A673 (cell line): ENCODE data around the gene RAB11FIP4. TPM values are rescaled to one million over a fixed set of nuclear protein-coding genes. Genes with fewer than 3 reads are reported as not detected.

Experiments used
- BruUV-seq: library from RNA; stranded (reverse); fragments of 400-500 nt; replicated peaks from 2 replicates; lab custom pipeline; 2021; lab: Mats Ljungman, UMichigan
- CTCF ChIA-PET: fragments of 300-600 bp; sonication (Branson Sonifier 250); formaldehyde crosslinking; loops from one replicate; lab custom pipeline; 2022; ENCODE audit warnings: antibody characterized with exemption; lab: Charles Lee
- POLR2A ChIA-PET: fragments of 300-600 bp; sonication (Branson Sonifier 250); formaldehyde crosslinking; loops from one replicate; lab custom pipeline; 2022; ENCODE audit warnings: antibody characterized with exemption; ENCODE audit not compliant: low non-redundant PET; lab: Charles Lee
- DNase-seq: peaks from one replicate; pipeline ENCODE4 v3.0.0-alpha.2; 2015; ENCODE audit warnings: low spot score
- H3K27ac ChIP-seq: fragments of 200-600 bp; sonication (generic); 2 replicates; pipeline ENCODE4 v1.5.1; 2016; ENCODE audit warnings: mixed run types, low read depth, mild to moderate bottlenecking, mixed read lengths, antibody characterized with exemption, low read length; ENCODE audit not compliant: poor library complexity, severe bottlenecking
- H3K27me3 ChIP-seq: fragments of 200-600 bp; sonication (generic); replicated peaks from 2 replicates; pipeline ENCODE4 v1.6.1; 2017; ENCODE audit warnings: mixed run types, low read depth, mild to moderate bottlenecking, mixed read lengths, antibody characterized with exemption, low read length; ENCODE audit not compliant: insufficient read depth, poor library complexity
- H3K36me3 ChIP-seq: fragments of 200-600 bp; sonication (generic); 2 replicates; pipeline ENCODE4 v1.6.1; 2016; ENCODE audit warnings: mixed run types, mild to moderate bottlenecking, mixed read lengths, antibody characterized with exemption, low read length; ENCODE audit not compliant: insufficient read depth, poor library complexity, severe bottlenecking
- H3K4me1 ChIP-seq: fragments of 200-600 bp; sonication (generic); 2 replicates; pipeline ENCODE4 v1.6.1; 2017; ENCODE audit warnings: mixed run types, mild to moderate bottlenecking, mixed read lengths, antibody characterized with exemption, low read length; ENCODE audit not compliant: insufficient read depth, poor library complexity, severe bottlenecking
- H3K4me3 ChIP-seq: fragments of 200-600 bp; sonication (generic); 2 replicates; pipeline ENCODE4 v1.5.1; 2016; ENCODE audit warnings: low read depth, mixed run types, mild to moderate bottlenecking, mixed read lengths, low read length; ENCODE audit not compliant: poor library complexity, severe bottlenecking
- H3K9me3 ChIP-seq: fragments of 200-600 bp; sonication (generic); 2 replicates; pipeline ENCODE4 v1.6.1; 2016; ENCODE audit warnings: mixed run types, low read depth, mild to moderate bottlenecking, mixed read lengths, antibody characterized with exemption, low read length; ENCODE audit not compliant: poor library complexity, severe bottlenecking
- EZH2 ChIP-seq: fragments of 200-600 bp; sonication (generic); IDR thresholded peaks from 2 replicates; pipeline ENCODE4 v1.6.1; 2017; ENCODE audit warnings: borderline replicate concordance, low read depth, mild to moderate bottlenecking, mixed read lengths, antibody characterized with exemption, low read length; ENCODE audit not compliant: poor library complexity, severe bottlenecking
- intact Hi-C: fragments of 100-400 bp; cut with micrococcal nuclease; formaldehyde crosslinking; loops from one replicate; pipeline ENCODE4 v1.10.0; 2022; ENCODE audit not compliant: unreplicated experiment
- total RNA-seq: library from RNA; stranded (reverse); gene quantifications from 2 replicates; pipeline ENCODE4 v1.2.3, GENCODE V29; 2021
- TF ChIP-seq, protein P1 (sequence below): fragments of 300-800, 200-600 bp; sonication (generic); conservative IDR thresholded peaks from 2 replicates; pipeline ENCODE4 v1.5.1; 2017; ENCODE audit warnings: low read depth, mild to moderate bottlenecking, antibody characterized with exemption, low read length, moderate library complexity, mixed read lengths

Gene RAB11FIP4
- total RNA-seq, 1 experiment from 2014 or later: 2.4 TPM

DNA sequence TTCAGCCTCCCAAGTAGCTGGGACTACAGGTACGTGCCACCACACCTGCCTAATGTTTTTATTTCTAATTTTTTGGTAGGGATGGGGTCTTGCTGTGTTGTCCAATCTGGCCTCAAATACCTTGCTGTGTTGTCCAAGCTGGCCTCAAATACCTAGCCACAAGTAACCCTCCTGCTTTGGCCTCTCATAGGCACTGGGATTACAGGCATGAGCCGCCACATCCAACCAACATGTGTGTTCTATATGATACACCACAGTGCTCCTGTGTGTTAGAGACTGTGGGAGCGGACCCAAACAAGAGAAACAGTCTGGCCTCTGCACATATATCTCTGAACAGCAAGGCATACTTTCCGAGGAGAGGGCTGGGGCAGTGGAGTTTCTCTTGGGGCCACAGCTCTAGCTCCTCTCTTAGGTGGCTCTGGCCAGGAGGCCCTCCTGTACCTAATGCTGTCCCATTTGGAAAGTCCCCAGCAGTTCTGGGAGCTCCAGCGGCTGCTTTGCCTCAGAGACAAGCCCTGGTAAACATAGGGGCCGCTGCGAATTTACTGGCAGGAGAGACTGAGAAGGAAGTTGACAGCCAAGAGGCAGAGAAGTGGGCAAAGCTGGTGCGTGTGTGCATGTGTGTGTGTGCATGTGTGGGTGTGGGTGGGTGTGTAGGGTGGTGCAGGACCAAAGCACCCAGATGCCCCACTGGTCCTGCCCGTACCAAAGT, 95.0 kb downstream of the RAB11FIP4 start:
- H3K4me3 ChIP-seq: no peak overlapping the region
- ChIA-PET POLR2A (no interaction called here), CTCF (no interaction called here)
- no peak for DNase-seq
- intact Hi-C loops: no loop called here
- H3K9me3 ChIP-seq: no peaks in the 10 kb centered on the region
- H3K27me3 ChIP-seq: no peaks in the 10 kb centered on the region
- no peak overlapping the region for H3K27ac ChIP-seq
- TF ChIP-seq, protein P1, sequence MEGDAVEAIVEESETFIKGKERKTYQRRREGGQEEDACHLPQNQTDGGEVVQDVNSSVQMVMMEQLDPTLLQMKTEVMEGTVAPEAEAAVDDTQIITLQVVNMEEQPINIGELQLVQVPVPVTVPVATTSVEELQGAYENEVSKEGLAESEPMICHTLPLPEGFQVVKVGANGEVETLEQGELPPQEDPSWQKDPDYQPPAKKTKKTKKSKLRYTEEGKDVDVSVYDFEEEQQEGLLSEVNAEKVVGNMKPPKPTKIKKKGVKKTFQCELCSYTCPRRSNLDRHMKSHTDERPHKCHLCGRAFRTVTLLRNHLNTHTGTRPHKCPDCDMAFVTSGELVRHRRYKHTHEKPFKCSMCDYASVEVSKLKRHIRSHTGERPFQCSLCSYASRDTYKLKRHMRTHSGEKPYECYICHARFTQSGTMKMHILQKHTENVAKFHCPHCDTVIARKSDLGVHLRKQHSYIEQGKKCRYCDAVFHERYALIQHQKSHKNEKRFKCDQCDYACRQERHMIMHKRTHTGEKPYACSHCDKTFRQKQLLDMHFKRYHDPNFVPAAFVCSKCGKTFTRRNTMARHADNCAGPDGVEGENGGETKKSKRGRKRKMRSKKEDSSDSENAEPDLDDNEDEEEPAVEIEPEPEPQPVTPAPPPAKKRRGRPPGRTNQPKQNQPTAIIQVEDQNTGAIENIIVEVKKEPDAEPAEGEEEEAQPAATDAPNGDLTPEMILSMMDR: no peak
- TF ChIP-seq EZH2: no peak
- BruUV-seq: no TSS peak
- no peaks in the 10 kb centered on the region for H3K36me3 ChIP-seq
- H3K4me1 ChIP-seq: no peaks in the 10 kb centered on the region

DNA sequence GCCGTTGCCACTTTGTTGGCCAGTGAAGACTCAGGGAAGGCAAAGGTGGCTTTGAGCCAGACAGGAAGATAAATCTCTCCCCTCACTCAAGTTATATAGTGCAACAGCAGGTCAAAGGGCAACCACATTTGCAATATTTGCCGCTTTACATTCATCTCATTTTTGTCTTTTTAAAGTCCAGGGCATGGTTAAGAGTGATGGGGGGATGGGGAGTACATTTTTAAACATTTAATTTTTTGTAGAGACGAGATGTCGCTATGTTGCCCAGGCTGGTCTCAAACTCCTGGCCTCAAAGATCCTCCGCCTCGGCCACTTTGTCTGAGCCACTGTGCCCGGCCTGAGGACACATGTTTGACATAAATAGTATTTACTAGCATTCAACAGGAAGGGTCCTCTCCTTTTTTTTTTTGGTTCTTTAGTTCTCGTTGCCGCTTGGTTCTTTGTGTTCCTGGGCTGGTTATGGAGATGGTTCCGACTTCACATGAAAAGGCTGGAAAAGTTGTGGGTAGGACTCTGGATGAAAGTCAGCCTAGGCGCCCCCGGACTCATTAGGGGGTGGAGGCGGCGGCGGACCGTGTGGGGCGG, 95.7 kb downstream of the RAB11FIP4 start:
- Histone ChIP-seq H3K27me3 (no peaks in the 10 kb centered on the region), H3K27ac (no peak overlapping the region), H3K9me3 (no peaks in the 10 kb centered on the region), H3K36me3 (no peaks in the 10 kb centered on the region), H3K4me3 (peak overlapping the region; percentile 46), H3K4me1 (no peaks in the 10 kb centered on the region)
- ChIA-PET CTCF (no interaction called here), POLR2A (interaction anchor here (0.6 kb wide), 1 partner anchor 512 kb away, joined by 11 read pairs; no protein-coding TSS in a partner anchor)
- intact Hi-C loops: no loop called here
- BruUV-seq: no TSS peak
- TF ChIP-seq EZH2: no peak
- DNase-seq: no peak

DNA sequence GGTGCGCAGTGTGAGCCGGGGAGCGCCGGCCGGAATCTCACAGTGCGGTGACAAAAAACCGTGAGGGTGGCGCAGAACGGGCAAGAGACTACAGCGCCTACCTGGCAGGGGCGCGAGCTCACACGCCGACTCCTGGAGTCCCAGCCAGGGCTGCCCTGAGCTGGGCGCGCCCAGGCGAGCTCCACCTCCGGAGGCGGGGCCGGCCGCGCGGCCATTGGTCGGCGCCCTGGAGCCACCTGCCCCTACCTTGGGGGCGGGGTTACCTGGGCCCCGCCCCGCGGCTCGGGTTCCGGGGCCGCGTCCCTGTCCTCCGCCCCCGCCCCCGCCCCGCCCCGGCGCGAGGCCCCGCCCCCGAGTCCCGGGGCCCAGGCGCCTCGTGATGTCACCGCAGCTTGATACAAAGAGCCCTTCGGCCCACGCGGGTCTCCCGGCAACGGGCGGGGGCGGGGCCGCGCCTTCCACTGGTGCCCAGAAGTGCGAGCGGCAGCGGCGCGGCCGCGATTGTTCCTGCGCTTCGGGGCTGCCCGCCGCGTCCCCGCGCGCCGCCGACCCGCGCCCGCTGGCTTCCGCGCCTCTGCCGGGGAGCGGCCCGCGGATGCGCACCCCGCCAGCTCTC, 96.3 kb downstream of the RAB11FIP4 start:
- CTCF ChIA-PET: no interaction called here
- peak; percentile 71 for DNase-seq
- no peaks in the 10 kb centered on the region for H3K9me3 ChIP-seq
- no peak overlapping the region for H3K27ac ChIP-seq
- peak overlapping the region; percentile 46 for H3K4me3 ChIP-seq
- H3K36me3 ChIP-seq: no peaks in the 10 kb centered on the region
- no peaks in the 10 kb centered on the region for H3K4me1 ChIP-seq
- H3K27me3 ChIP-seq: no peaks in the 10 kb centered on the region
- intact Hi-C loops: no loop called here
- POLR2A ChIA-PET: interaction anchor here (0.6 kb wide), 1 partner anchor 513 kb away, joined by 11 read pairs; no protein-coding TSS in a partner anchor
- TF ChIP-seq, protein P1: no peak
- TF ChIP-seq EZH2: no peak
- no TSS peak for BruUV-seq
